GM12801 (cell line): Measurements from ENCODE around the gene ITIH1.

Experiments used
- CTCF ChIP-seq: IDR thresholded peaks from one replicate; pipeline ENCODE4 v1.5.1; 2011; ENCODE audit warnings: control low read depth; ENCODE audit not compliant: insufficient read length; ENCODE audit errors: extremely low read depth

ITIH1 gene

GRCh38 chr3:52809149-52809548 lies 31.8 kb downstream of the ITIH1 start:
- TF ChIP-seq CTCF = no peak

GRCh38 chr3:52809662-52810377 lies 32.4 kb downstream of the ITIH1 start:
- TF ChIP-seq CTCF = no peak

GRCh38 chr3:52810923-52811322 lies 33.5 kb downstream of the ITIH1 start:
- TF ChIP-seq CTCF = no peak

GRCh38 chr3:52811452-52812011 lies 34.1 kb downstream of the ITIH1 start:
- TF ChIP-seq CTCF = no peak

GRCh38 chr3:52813810-52814209 lies 36.4 kb downstream of the ITIH1 start:
- TF ChIP-seq CTCF = no peak

GRCh38 chr3:52816199-52816598 lies 38.8 kb downstream of the ITIH1 start:
- TF ChIP-seq CTCF = no peak

- no peak for TF ChIP-seq CTCF
These were observed 39.3 kb downstream of the ITIH1 start for GRCh38 chr3:52816654-52817053.
